MCF 10A (cell line): ENCODE measurements around the gene RYR1. TPM values are rescaled to one million over a fixed set of nuclear protein-coding genes. Genes with fewer than 3 reads are reported as not detected.

Experiments
- BruUV-seq: library from RNA; stranded (reverse); fragments of 400-500 nt; replicated peaks from 2 replicates; lab custom pipeline; 2021; lab: Mats Ljungman, UMichigan
- CTCF ChIA-PET: fragments of 300-600 bp; sonication (Branson Sonifier 250); formaldehyde crosslinking; extraction: SDS; loops from one replicate; lab custom pipeline; 2021; ENCODE audit warnings: antibody characterized with exemption, inconsistent platforms; lab: Yijun Ruan, JAX
- POLR2A ChIA-PET: fragments of 300-600, 350-650 bp; sonication (Branson Sonifier 250); formaldehyde crosslinking; extraction: SDS; loops from one replicate; lab custom pipeline; 2020; ENCODE audit warnings: antibody characterized with exemption, inconsistent platforms; lab: Yijun Ruan, JAX
- DNase-seq: peaks from one replicate; pipeline ENCODE4 v3.0.0-alpha.2; 2018; ENCODE audit not compliant: unreplicated experiment
- H3K27ac Mint-ChIP-seq: one replicate; pipeline ENCODE4 v1.8.0; 2022; ENCODE audit warnings: mild to moderate bottlenecking, low read depth, mixed read lengths; ENCODE audit not compliant: unreplicated experiment
- H3K27me3 Mint-ChIP-seq: one replicate; pipeline ENCODE4 v1.8.0; 2022; ENCODE audit warnings: mixed read lengths; ENCODE audit not compliant: insufficient read depth, unreplicated experiment
- H3K36me3 Mint-ChIP-seq: one replicate; pipeline ENCODE4 v1.8.0; 2022; ENCODE audit warnings: mild to moderate bottlenecking, moderate library complexity, mixed read lengths; ENCODE audit not compliant: insufficient read depth, unreplicated experiment
- H3K4me1 Mint-ChIP-seq: one replicate; pipeline ENCODE4 v1.8.0; 2022; ENCODE audit warnings: mixed read lengths; ENCODE audit not compliant: insufficient read depth, unreplicated experiment
- H3K4me3 Mint-ChIP-seq: one replicate; pipeline ENCODE4 v1.8.0; 2022; ENCODE audit warnings: mild to moderate bottlenecking, moderate library complexity, mixed read lengths; ENCODE audit not compliant: unreplicated experiment
- H3K9me3 Mint-ChIP-seq: one replicate; pipeline ENCODE4 v1.8.0; 2022; ENCODE audit warnings: mixed read lengths; ENCODE audit not compliant: unreplicated experiment
- CTCF ChIP-seq: fragments of 200-600 bp; IDR thresholded peaks from one replicate; pipeline ENCODE4 v1.8.0; 2022; ENCODE audit warnings: antibody characterized with exemption, mild to moderate bottlenecking; ENCODE audit not compliant: unreplicated experiment
- intact Hi-C: fragments of 100-400 bp; cut with micrococcal nuclease; formaldehyde crosslinking; loops from 2 replicates; pipeline ENCODE4 v1.14.1; 2022
- total RNA-seq: library from RNA; stranded (reverse); gene quantifications from 2 replicates; pipeline ENCODE4 v1.2.3, GENCODE V29; 2022

Gene RYR1
- total RNA-seq, 1 experiment from 2014 or later: 0.28 TPM

GRCh38 chr19:38497907-38498306, 64.4 kb downstream of the RYR1 start:
- no peaks in the 10 kb centered on the region for H3K36me3 Mint-ChIP-seq
- no TSS peak for BruUV-seq
- POLR2A ChIA-PET: no interaction called here
- H3K9me3 Mint-ChIP-seq: no peaks in the 10 kb centered on the region
- DNase-seq: no peak
- TF ChIP-seq CTCF: no peak
- H3K27me3 Mint-ChIP-seq: peaks cover under 1% of the 10 kb centered on the region
- H3K27ac Mint-ChIP-seq: peak overlapping the region; percentile 49
- no peaks in the 10 kb centered on the region for H3K4me1 Mint-ChIP-seq
- H3K4me3 Mint-ChIP-seq: no peak overlapping the region
- intact Hi-C loops: no loop called here
- CTCF ChIA-PET: no interaction called here

DNA sequence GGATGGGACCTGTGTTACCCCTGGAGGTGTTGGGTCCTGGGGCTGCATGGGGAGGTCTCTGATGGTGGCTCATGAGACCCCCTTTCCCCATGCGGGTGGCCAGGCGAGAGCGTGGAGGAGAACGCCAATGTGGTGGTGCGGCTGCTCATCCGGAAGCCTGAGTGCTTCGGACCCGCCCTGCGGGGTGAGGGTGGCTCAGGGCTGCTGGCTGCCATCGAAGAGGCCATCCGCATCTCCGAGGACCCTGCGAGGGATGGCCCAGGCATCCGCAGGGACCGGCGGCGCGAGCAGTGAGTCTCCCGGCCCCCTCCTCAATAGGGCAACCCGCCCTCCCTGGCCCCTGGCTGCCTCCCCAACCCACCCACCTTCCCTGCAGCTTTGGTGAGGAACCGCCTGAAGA, 66.0 kb downstream of the RYR1 start:
- H3K4me3 Mint-ChIP-seq: no peak overlapping the region
- no peaks in the 10 kb centered on the region for H3K9me3 Mint-ChIP-seq
- no peaks in the 10 kb centered on the region for H3K36me3 Mint-ChIP-seq
- no peak overlapping the region for H3K27ac Mint-ChIP-seq
- no peak for TF ChIP-seq CTCF
- BruUV-seq: no TSS peak
- intact Hi-C loops: no loop called here
- no peaks in the 10 kb centered on the region for H3K27me3 Mint-ChIP-seq
- H3K4me1 Mint-ChIP-seq: no peaks in the 10 kb centered on the region
- ChIA-PET POLR2A (no interaction called here), CTCF (interaction anchor here (0.6 kb wide), 1 partner anchor 16 kb away, joined by 3 read pairs; no protein-coding TSS in a partner anchor)
- no peak for DNase-seq

DNA sequence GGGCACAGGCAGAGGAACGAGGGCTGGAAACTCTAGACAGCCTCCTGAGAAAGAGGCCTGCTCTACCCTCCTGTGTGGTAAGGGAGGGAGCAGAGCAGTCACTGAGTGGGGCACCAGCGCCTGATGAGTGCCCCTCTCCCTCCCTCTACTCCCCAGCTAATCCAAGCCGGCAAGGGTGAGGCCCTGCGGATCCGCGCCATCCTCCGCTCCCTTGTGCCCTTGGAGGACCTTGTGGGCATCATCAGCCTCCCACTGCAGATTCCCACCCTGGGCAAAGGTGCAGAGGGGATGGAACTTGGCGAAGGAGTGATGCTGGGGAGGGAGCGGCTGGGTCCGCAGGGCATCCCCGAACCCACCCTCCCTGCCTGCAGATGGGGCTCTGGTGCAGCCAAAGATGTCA, 67.0 kb downstream of the RYR1 start:
- CTCF ChIA-PET: no interaction called here
- DNase-seq: no peak
- Mint-ChIP-seq H3K4me1 (no peaks in the 10 kb centered on the region), H3K36me3 (no peaks in the 10 kb centered on the region), H3K27me3 (no peaks in the 10 kb centered on the region), H3K4me3 (no peak overlapping the region), H3K9me3 (no peaks in the 10 kb centered on the region), H3K27ac (no peak overlapping the region)
- BruUV-seq: no TSS peak
- POLR2A ChIA-PET: no interaction called here
- intact Hi-C loops: no loop called here
- TF ChIP-seq CTCF: no peak

- Mint-ChIP-seq H3K4me1 (no peaks in the 10 kb centered on the region), H3K4me3 (no peak overlapping the region), H3K36me3 (no peaks in the 10 kb centered on the region), H3K27ac (no peak overlapping the region), H3K9me3 (no peaks in the 10 kb centered on the region), H3K27me3 (no peaks in the 10 kb centered on the region)
- intact Hi-C loops: no loop called here
- no TSS peak for BruUV-seq
- ChIA-PET POLR2A (interaction anchor here (0.7 kb wide), 1 partner anchor 54 kb away, joined by 3 read pairs; no protein-coding TSS in a partner anchor), CTCF (interaction anchor here (0.6 kb wide), 1 partner anchor 142 kb away, joined by 3 read pairs; no protein-coding TSS in a partner anchor)
- TF ChIP-seq CTCF: no peak
- no peak for DNase-seq
Observed at GRCh38 chr19:38502410-38503076, 69.1 kb downstream of the RYR1 start.
